ENCODE results near the gene HDAC4.

HDAC4 gene

DNA sequence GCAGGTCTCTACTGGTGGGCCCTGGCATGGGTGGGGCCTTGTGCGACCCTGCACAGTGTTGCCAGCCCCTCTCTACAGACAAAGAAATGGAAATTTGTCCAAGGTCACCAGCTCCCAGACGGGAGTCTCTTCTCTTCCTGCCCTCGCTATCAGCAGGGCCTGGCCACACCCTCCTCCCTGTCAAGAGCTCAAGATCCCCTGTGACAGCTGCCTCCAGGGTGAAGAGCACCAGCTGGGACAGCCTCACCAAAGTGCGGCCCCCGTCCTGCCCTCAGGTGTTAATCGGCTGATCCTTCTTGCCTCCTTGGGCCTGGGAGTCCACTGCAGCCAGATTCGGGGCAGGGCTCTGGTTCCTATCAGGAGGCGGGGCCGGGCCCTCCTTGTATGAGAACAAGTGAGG lies 293.9 kb downstream of the HDAC4 start:
- TF ChIP-seq, protein P1, sequence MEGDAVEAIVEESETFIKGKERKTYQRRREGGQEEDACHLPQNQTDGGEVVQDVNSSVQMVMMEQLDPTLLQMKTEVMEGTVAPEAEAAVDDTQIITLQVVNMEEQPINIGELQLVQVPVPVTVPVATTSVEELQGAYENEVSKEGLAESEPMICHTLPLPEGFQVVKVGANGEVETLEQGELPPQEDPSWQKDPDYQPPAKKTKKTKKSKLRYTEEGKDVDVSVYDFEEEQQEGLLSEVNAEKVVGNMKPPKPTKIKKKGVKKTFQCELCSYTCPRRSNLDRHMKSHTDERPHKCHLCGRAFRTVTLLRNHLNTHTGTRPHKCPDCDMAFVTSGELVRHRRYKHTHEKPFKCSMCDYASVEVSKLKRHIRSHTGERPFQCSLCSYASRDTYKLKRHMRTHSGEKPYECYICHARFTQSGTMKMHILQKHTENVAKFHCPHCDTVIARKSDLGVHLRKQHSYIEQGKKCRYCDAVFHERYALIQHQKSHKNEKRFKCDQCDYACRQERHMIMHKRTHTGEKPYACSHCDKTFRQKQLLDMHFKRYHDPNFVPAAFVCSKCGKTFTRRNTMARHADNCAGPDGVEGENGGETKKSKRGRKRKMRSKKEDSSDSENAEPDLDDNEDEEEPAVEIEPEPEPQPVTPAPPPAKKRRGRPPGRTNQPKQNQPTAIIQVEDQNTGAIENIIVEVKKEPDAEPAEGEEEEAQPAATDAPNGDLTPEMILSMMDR (conservative IDR thresholded peaks at IDR 0.05; ENCODE audit: control insufficient read depth, insufficient read depth, low read depth, low read length) = no peak
- H3K4me3 ChIP-seq (ENCODE audit: control insufficient read depth, low read depth, low read length) = no peak overlapping the region
- DNase-seq (ENCODE audit: low read depth) = no peak

DNA sequence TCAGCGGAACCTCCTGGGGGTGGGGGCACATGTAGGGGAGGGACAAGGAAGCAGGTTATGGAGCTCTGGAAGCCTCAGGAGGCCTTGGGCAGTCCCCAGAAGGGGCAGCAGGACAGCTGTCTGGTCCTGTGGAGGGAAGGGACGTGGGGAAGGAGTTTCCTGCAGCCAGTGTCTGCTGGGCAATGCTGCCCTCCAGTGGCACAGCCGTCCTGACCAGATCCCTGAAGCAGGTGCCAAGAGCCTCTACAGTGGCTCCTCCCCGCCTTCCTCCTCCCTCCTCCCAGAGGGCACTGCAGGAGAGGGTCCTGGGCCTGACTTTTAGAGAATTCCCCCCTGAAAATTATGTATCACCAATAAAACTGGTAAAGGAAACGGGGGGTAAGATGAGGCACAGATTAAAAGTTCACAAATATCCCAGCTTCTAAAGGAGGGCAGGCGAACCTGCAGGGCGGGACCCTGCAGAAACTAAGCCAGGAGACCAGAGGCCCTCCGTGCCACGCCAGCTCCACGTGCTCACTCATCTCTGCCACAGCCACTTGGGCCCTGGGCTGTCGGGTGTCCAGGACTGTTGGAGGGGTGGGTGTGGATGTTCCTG lies 294.4 kb downstream of the HDAC4 start:
- TF ChIP-seq, protein P1 (conservative IDR thresholded peaks at IDR 0.05; ENCODE audit: control insufficient read depth, insufficient read depth, low read depth, low read length) = peak; percentile 68
- peak; percentile 65 for DNase-seq (ENCODE audit: low read depth)
- H3K4me3 ChIP-seq (ENCODE audit: control insufficient read depth, low read depth, low read length) = no peak overlapping the region

DNA sequence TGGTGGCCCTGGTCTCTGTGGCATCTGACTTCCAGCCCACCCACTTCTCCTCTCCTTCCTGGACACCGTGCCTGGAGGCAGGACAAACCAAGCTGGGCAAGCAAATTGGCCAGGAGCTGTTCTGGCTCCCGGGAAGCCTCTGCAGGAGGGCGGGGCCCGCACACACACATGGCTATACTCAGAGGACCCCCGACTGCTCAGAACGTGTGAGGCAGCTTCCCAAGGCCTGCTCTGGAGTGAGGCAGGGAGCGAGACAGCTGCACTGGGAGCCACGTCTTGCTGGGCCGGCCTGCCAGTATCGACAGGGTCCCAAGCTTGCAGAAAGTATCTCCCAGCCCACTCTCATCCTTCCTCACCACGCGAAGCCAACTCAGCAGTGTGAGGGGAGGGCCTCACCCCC lies 295.6 kb downstream of the HDAC4 start:
- H3K4me3 ChIP-seq (ENCODE audit: control insufficient read depth, low read depth, low read length) = no peak overlapping the region
- TF ChIP-seq, protein P1 (conservative IDR thresholded peaks at IDR 0.05; ENCODE audit: control insufficient read depth, insufficient read depth, low read depth, low read length) = no peak
- no peak for DNase-seq (ENCODE audit: low read depth)

DNA sequence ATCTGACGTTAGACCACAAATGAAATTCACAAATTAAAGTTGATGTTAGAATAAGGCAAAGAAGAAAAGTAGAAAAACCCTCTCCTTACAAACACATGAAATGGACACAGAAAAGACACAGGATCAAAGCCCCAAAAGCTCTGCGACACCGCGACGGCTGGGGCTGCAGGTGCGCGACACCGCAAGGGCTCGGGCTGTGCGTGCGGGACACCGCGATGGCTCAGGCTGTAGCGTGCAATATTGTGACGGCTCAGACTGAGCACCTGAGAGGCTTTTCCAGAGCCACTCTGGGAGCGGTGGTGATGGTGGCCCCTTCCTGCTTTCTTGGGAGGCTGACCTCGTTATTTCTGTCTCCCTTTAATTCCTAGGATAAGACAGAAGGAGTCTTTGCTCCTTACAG lies 296.0 kb downstream of the HDAC4 start:
- no peak for DNase-seq (ENCODE audit: low read depth)
- no peak overlapping the region for H3K4me3 ChIP-seq (ENCODE audit: control insufficient read depth, low read depth, low read length)
- TF ChIP-seq, protein P1 (conservative IDR thresholded peaks at IDR 0.05; ENCODE audit: control insufficient read depth, insufficient read depth, low read depth, low read length) = no peak

DNA sequence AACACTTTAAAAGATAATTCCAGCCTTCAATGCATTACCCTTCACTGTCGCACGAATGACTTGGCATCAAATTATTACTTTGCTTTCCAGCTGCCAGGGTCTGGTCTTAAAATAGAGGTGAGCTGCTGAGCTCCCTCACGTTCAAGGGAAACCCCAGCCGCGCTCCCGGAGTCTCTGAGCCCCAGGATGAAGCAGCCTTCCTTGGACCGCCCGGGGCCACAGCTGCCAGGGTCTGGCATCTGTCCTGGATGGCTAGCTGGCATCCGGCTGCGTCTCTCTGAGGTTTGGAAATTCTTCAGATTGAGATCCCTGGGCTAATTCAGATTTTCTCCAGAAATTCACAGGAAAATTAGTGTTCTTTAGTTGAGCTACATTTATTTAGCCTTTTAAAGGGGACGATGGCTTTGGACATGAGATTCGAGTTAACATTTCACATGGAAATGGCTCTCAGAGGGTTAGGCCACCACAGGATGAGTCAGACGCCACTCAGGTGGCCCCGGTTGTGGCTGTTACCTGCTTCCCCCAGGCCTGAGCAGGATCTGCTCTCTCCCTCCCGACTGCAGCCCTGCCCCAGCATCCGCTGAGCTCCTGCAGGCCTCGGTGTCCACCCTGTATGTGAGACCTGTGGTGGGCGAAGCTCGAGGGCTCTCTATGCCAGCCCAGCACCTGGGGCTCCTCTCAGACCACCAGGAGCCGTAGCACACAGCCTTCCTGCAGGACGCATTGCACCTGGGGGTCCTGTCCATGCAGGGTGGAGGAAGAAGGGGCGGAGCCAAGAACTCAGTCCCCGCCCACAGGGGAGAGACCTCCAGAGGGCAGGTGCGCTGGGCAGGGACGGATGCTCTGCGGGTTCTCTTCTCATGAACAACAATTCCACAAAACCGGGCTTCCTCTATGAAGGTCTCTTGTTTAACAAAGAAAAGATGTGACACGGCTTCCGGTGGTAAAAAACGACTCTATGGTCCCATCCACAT lies 297.4 kb downstream of the HDAC4 start:
- no peak for DNase-seq (ENCODE audit: low read depth)
- no peak overlapping the region for H3K4me3 ChIP-seq (ENCODE audit: control insufficient read depth, low read depth, low read length)
- TF ChIP-seq, protein P1 (conservative IDR thresholded peaks at IDR 0.05; ENCODE audit: control insufficient read depth, insufficient read depth, low read depth, low read length) = no peak

DNA sequence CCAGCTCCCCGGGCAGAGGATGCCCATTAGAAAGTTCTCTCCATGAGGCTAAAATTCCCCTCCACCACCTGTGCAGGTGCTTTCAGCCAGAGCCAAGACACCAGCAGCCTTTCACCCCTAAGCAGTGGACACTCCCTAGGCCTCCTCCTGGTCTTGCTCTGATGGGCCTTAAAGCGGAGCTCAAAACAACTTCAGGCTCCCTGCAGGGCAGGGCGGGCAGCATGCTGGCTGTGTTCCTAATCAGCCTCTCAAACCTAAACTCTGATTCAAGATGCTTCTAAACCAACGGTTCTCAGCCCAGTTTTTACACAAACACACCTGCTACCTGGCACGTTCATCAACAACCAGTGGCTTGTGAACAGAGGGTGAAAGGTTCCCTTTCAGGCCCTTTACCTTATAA lies 298.6 kb downstream of the HDAC4 start:
- DNase-seq (ENCODE audit: low read depth) = no peak
- TF ChIP-seq, protein P1 (conservative IDR thresholded peaks at IDR 0.05; ENCODE audit: control insufficient read depth, insufficient read depth, low read depth, low read length) = no peak
- H3K4me3 ChIP-seq (ENCODE audit: control insufficient read depth, low read depth, low read length) = no peak overlapping the region

Data from fibroblast of mammary gland (primary cell).